Osteoblast (primary cell): Measurements from ENCODE around the gene DIAPH2. TPM values are rescaled to one million over a fixed set of nuclear protein-coding genes. Genes with fewer than 3 reads are reported as not detected.

Experiments used
- DNase-seq: peaks from one replicate; pipeline ENCODE4 v3.0.0; 2011; ENCODE audit warnings: low spot score, mixed read lengths; ENCODE audit not compliant: insufficient read length; ENCODE audit errors: missing footprints
- H2AFZ ChIP-seq: 2 replicates; pipeline ENCODE4 v1.6.0; 2011; ENCODE audit warnings: mild to moderate bottlenecking, low read length
- H3K27ac ChIP-seq: 2 replicates; pipeline ENCODE4 v1.5.1; 2011; ENCODE audit warnings: mild to moderate bottlenecking, low read depth, low read length, moderate library complexity
- H3K27me3 ChIP-seq: 2 replicates; pipeline ENCODE4 v1.6.0; 2012; ENCODE audit warnings: mild to moderate bottlenecking, control low read depth, inconsistent platforms, low read length, moderate library complexity; ENCODE audit not compliant: insufficient read depth
- H3K36me3 ChIP-seq: 2 replicates; pipeline ENCODE4 v1.5.1; 2011; ENCODE audit warnings: mild to moderate bottlenecking, low read length, control low read depth, moderate library complexity; ENCODE audit not compliant: insufficient read depth
- H3K4me1 ChIP-seq: 2 replicates; pipeline ENCODE4 v1.5.1; 2011; ENCODE audit warnings: mild to moderate bottlenecking, low read length, control low read depth, moderate library complexity; ENCODE audit not compliant: insufficient read depth
- H3K4me2 ChIP-seq: 2 replicates; pipeline ENCODE4 v1.6.0; 2011; ENCODE audit warnings: mild to moderate bottlenecking, low read length; ENCODE audit not compliant: insufficient read depth
- H3K4me3 ChIP-seq: fragments of 200-600 bp; sonication (generic); 3 replicates; pipeline ENCODE4 v1.5.1; 2012; ENCODE audit warnings: mild to moderate bottlenecking, low read length, inconsistent platforms; ENCODE audit not compliant: insufficient read depth
- H3K79me2 ChIP-seq: 2 replicates; pipeline ENCODE4 v1.6.0; 2012; ENCODE audit warnings: mild to moderate bottlenecking, low read length, control low read depth, inconsistent platforms; ENCODE audit not compliant: insufficient read depth
- H3K9me3 ChIP-seq: 2 replicates; pipeline ENCODE4 v1.5.1; 2011; ENCODE audit warnings: low read depth, low read length, control low read depth
- H4K20me1 ChIP-seq: 2 replicates; pipeline ENCODE4 v1.6.0; 2012; ENCODE audit warnings: mild to moderate bottlenecking, low read length, control low read depth; ENCODE audit not compliant: insufficient read depth
- total RNA-seq: library from RNA; depleted of rRNA; stranded (reverse); fragments of >200 nt; gene quantifications from 2 replicates; pipeline ENCODE4 v1.2.3, GENCODE V29; 2012
- TF ChIP-seq, protein P1 (sequence below): IDR thresholded peaks from 2 replicates; pipeline ENCODE4 v1.5.1; 2011; ENCODE audit warnings: mild to moderate bottlenecking, low read depth, low read length, moderate library complexity; ENCODE audit errors: extremely low read depth

Gene DIAPH2
- total RNA-seq, 1 donor: 21.0 TPM

DNA sequence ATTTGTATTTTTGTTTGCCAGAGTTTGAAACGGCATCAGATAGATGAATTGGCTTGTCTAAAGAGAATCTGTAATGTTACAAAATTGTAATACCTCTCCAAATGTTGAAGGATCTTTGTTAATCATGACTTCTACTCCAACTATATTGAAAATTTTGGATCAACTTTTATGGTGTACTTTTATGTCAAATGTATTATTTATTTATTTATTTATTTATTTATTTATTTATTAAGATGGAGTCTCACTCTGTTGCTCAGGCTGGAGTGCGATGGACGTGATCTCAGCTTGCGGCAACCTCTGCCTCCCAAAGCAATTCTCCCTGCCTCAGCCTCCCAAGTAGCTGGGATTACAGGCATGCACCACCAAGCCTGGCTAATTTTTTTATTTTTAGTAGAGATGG is 235.0 kb downstream of the DIAPH2 start:
- Histone ChIP-seq H3K27ac (no peak overlapping the region), H3K4me2 (no peak overlapping the region), H3K9me3 (no peaks in the 10 kb centered on the region), H3K79me2 (no peaks in the 10 kb centered on the region), H4K20me1 (no peaks in the 10 kb centered on the region), H3K36me3 (no peaks in the 10 kb centered on the region), H2AFZ (no peak overlapping the region), H3K4me1 (no peaks in the 10 kb centered on the region), H3K4me3 (no peak overlapping the region), H3K27me3 (no peaks in the 10 kb centered on the region)
- TF ChIP-seq, protein P1, sequence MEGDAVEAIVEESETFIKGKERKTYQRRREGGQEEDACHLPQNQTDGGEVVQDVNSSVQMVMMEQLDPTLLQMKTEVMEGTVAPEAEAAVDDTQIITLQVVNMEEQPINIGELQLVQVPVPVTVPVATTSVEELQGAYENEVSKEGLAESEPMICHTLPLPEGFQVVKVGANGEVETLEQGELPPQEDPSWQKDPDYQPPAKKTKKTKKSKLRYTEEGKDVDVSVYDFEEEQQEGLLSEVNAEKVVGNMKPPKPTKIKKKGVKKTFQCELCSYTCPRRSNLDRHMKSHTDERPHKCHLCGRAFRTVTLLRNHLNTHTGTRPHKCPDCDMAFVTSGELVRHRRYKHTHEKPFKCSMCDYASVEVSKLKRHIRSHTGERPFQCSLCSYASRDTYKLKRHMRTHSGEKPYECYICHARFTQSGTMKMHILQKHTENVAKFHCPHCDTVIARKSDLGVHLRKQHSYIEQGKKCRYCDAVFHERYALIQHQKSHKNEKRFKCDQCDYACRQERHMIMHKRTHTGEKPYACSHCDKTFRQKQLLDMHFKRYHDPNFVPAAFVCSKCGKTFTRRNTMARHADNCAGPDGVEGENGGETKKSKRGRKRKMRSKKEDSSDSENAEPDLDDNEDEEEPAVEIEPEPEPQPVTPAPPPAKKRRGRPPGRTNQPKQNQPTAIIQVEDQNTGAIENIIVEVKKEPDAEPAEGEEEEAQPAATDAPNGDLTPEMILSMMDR: no peak
- no peak for DNase-seq

- H3K36me3 ChIP-seq: no peaks in the 10 kb centered on the region
- no peaks in the 10 kb centered on the region for H3K9me3 ChIP-seq
- H3K79me2 ChIP-seq: no peaks in the 10 kb centered on the region
- H3K27ac ChIP-seq: no peak overlapping the region
- H3K4me1 ChIP-seq: no peaks in the 10 kb centered on the region
- no peaks in the 10 kb centered on the region for H4K20me1 ChIP-seq
- H3K27me3 ChIP-seq: no peaks in the 10 kb centered on the region
- no peak overlapping the region for H3K4me2 ChIP-seq
- no peak overlapping the region for H2AFZ ChIP-seq
- TF ChIP-seq, protein P1: no peak
- no peak overlapping the region for H3K4me3 ChIP-seq
- DNase-seq: no peak
These were observed 239.9 kb downstream of the DIAPH2 start for GRCh38 chrX:96924581-96924980.

- Histone ChIP-seq H3K4me1 (no peaks in the 10 kb centered on the region), H3K27me3 (no peaks in the 10 kb centered on the region), H2AFZ (no peak overlapping the region), H3K36me3 (no peaks in the 10 kb centered on the region), H4K20me1 (no peaks in the 10 kb centered on the region), H3K4me2 (no peak overlapping the region), H3K4me3 (no peak overlapping the region), H3K9me3 (no peaks in the 10 kb centered on the region), H3K27ac (no peak overlapping the region), H3K79me2 (no peaks in the 10 kb centered on the region)
- DNase-seq: no peak
- TF ChIP-seq, protein P1: no peak
These were observed 244.4 kb downstream of the DIAPH2 start for GRCh38 chrX:96929036-96929435.

DNA sequence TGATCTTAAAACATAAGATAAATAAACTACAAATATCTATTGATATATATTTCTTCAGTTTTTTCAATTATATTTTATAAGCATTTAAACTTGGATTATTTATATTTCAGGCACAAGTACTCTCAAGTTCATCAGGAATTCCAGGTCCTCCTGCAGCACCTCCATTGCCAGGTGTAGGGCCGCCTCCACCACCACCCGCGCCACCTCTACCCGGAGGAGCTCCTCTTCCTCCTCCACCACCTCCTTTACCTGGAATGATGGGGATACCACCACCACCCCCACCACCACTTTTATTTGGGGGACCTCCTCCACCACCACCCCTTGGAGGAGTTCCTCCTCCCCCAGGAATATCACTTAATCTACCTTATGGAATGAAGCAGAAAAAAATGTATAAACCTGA is 273.1 kb downstream of the DIAPH2 start:
- Histone ChIP-seq H4K20me1 (no peaks in the 10 kb centered on the region), H3K4me3 (no peak overlapping the region), H3K4me1 (no peaks in the 10 kb centered on the region), H2AFZ (no peak overlapping the region), H3K27me3 (no peaks in the 10 kb centered on the region), H3K27ac (no peak overlapping the region), H3K9me3 (peaks cover 2% of the 10 kb centered on the region), H3K36me3 (no peaks in the 10 kb centered on the region), H3K4me2 (no peak overlapping the region), H3K79me2 (no peaks in the 10 kb centered on the region)
- DNase-seq: no peak
- TF ChIP-seq, protein P1: no peak
